HG03460 (cell line): ENCODE results near the gene PDGFD.
"Not testable (repeated sequence)": the region's sequence is repeated elsewhere in the genome, so short reads cannot be mapped to it uniquely, and the experiment has no call there.

Experiments used
- ATAC-seq: cut with Tn5 transposase; IDR thresholded peaks from one replicate; pipeline ENCODE4 v1.9.1; 2021; ENCODE audit not compliant: unreplicated experiment

The PDGFD gene

GRCh38 chr11:104057908-104058307 is 106.0 kb downstream of the PDGFD start:
- no peak for ATAC-seq

DNA sequence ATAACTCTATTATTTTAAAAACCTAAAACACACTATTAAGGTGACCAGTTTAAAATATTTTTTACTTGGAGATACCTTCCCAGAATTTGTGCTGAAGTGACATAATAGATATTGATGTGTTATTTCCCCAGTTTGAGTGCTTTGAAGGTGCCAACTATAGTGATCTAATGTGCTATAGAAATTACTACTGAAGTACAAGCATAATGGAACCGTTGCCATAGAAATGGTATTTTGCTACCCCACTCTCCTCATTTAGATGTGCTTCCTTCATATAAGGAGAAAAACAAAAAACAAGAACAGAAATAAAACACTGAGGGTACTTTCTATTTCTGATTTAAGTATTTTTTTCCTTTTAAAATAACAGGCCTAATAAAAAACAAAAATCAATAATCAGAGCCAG is 108.4 kb downstream of the PDGFD start:
- no peak for ATAC-seq

- ATAC-seq = no peak
Observed at GRCh38 chr11:104054911-104055529, 108.9 kb downstream of the PDGFD start.

GRCh38 chr11:104053743-104054478 is 110.0 kb downstream of the PDGFD start:
- no peak for ATAC-seq

- ATAC-seq = no peak
Observed at GRCh38 chr11:104051778-104052177, 112.2 kb downstream of the PDGFD start.

DNA sequence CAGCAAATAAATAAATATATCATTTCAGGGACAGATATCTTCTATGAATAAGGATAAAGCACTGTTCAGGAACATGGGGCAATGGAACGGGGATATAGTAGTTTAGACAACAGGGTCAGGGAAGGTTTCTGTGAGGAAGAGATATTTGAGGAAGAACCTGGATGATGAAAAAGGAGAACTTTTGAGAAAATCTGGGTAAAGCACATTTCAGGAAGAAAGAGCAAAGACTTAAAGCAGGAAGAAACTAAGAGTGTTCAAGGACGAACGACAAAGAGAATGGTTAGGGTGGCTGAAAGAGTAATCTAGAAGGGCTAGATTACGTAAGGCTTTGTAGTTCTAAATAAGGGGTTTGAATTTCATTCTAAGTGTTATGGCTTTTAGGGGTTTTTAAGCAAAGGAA is 114.8 kb downstream of the PDGFD start:
- no peak for ATAC-seq

DNA sequence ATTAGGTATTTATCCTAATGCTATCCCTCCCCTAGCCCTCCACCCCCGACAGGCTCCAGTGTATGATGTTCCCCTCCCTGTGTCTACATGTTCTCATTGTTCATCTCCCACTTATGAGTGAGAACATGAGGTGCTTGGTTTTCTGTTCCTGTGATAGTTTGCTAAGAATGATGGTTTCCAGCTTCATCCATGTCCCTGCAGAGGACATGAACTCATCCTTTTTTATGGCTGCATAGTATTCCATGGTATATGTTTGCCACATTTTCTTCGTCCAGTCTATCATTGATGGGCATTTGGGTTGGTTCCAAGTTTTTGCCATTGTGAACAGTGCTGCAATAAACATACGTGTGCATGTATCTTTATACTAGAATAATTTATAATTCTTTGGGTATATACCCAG is 117.1 kb downstream of the PDGFD start:
- not testable (repeated sequence) for ATAC-seq

GRCh38 chr11:104046331-104046730 is 117.6 kb downstream of the PDGFD start:
- ATAC-seq = no peak

- ATAC-seq = no peak
Observed at GRCh38 chr11:104043678-104044239, 120.2 kb downstream of the PDGFD start.

DNA sequence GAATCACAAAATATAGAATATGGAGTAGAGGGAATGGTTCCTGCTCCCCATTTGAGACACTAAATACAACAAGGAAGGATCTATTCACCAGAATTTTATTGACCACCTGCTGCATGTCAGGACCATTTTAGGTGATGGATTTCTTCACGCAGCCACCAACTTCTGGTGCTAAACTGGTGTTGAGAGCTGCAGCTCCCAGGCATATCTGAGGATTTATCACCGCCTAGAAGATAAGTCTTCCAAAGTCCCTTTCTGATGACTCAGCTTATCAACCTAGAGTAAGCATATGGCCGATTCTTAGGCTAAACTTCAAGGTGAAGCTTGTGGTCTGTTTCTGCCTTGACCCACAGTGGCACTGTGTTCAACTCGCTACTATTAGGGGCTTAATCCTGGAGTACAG is 120.8 kb downstream of the PDGFD start:
- no peak for ATAC-seq

GRCh38 chr11:104041792-104042191 is 122.2 kb downstream of the PDGFD start:
- no peak for ATAC-seq

- ATAC-seq = no peak
Observed at GRCh38 chr11:104036995-104037394, 127.0 kb downstream of the PDGFD start.

DNA sequence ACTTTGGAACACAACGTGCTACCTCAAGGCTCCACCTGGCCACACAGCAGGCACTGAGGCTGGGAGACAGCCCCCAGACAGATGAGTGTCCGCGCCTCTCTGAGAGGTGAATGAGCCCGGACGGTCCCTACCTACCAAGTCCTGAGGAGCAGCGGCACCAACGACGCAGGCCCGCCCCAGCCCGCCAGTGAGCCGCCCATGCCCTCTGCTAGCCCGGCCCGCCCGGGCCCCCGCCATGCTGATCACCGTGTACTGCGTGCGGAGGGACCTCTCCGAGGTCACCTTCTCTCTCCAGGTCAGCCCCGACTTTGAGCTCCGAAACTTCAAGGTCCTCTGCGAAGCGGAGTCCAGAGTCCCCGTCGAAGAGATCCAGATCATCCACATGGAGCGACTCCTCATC is 127.4 kb downstream of the PDGFD start, which contains the start of gene DDI1:
Gene DDI1 (plus strand): TSS at position 53 of the 400 bp plus-strand sequence. CDS start 183 bp downstream, at position 236.
- no peak for ATAC-seq

DNA sequence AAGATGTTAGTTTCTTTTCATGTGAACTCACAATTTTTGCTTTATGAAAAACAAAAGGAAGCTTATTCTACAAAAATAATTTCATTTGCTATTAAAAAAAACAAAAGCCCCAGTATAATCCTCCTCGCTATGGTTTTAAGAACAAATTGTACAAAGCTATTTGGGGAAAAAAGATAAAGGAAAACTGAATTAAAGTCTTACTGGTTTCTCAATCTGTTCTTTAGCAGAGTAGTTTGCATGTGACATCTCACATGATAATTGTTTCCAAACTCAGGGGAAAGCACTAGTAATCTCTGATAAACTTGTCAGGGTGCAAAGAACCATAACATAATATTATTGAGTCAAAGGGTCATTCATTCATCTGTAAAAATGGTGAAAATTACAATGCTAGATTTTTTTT is 130.4 kb downstream of the PDGFD start:
- ATAC-seq = no peak

DNA sequence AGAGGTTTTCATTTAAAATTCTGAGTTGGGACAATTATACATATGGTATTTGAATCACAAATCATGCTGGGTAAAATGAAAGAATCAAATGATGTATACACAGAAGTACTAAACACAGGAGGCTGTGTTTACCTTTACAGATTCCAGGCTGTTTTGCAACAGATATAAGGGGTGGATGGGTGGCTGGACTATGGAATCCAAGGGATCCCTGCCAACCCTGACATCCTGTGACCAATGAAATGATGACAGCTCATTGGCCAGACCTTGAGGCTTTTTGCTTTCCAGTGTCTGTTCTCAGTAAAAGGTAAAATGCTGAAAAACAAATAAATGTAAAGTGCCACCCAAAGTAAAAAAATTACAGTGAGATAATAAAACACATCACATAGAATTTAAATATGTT is 130.8 kb downstream of the PDGFD start:
- ATAC-seq = no peak

- ATAC-seq = no peak
Observed at GRCh38 chr11:104028476-104029263, 135.3 kb downstream of the PDGFD start.

DNA sequence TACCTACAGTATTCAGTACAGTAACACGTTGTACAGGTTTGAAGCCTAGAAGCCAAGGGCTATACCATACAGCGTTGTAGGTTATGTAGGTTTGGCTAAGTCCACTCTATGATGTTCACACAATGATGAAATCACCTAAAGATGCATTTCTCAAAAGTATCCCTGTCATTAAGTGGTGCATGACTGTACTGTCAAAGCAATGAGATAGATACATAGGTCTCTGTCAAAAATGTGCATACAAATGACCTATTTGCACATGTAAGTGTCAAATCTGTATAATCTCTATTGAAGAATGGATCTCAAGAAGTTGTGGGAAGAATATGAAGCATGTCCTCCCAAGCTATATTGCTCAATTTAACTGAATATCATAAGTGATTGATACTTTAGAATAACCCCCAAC is 139.4 kb downstream of the PDGFD start:
- ATAC-seq = no peak

DNA sequence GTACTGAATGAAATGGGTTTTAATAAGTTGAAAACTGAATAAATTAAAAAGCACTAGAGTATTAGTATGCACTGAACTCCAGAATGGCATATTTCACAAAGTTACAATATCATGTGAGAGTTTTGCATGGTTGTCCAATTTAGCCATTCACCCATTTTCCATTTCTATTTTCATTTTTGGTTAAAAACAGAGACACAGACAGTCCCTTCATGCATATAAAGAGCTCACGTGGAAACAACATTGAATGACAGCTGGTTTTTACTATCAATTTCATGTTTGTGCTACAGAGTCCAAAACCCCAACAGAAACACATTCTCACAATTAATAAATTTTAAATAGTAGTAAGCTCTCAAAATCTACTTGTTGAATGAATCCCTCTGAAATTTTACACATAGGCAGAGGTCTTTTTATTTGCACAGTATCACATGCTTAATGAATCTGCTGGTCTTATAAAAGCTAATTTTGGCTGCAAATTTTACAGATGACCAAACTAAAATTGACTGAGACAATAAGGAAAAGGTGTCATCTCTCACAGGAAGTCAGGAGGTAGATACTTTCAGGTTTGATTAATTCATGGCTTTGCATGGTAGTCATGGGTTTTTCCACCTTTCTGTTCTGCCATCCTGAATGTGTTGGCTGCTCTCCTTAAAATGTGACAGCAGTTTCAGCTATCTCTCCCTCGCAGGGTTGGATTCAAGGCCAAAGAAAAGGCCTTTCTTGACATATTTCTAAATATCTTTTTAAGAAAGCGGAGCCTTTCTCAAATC is 148.1 kb downstream of the PDGFD start:
- ATAC-seq = peak; percentile 83

DNA sequence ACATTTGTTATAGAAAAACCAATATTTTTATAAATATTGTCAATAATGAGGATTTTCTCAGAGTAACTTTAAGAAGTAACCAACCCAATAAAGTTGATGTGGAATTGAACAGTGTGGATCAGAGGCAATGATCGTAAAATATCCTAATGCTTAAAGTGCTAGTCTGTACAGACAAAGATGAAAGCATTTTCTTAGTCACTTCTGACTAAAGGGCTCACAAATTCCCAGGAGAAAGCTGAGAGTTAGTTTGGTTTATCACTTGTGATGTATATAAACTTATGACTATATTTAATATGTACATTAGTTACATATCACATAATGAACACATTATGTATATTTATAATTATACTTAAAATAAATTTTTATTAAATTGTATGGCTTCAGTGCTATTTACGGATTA is 152.9 kb downstream of the PDGFD start:
- ATAC-seq = no peak

GRCh38 chr11:104009744-104010143 is 154.2 kb downstream of the PDGFD start:
- no peak for ATAC-seq
